Aorta (tissue), 4 donors: Measurements from ENCODE around the gene KHSRP. TPM values are rescaled to one million over a fixed set of nuclear protein-coding genes. Genes with fewer than 3 reads are reported as not detected.

Experiments
- microRNA-seq, 2 donors: library from miRNA; unstranded; fragments of <30 nt; microRNA quantifications; one replicate each; pipeline ENCODE4 v1.2.0, GENCODE V29; 2020
- polyA plus RNA-seq, 2 donors: library from polyadenylated mRNA; stranded (reverse); fragments of 200-250 nt; gene quantifications; one replicate each; pipeline ENCODE4 v1.2.3, GENCODE V29; 2013
- total RNA-seq, 2 donors: library from RNA; stranded (reverse); fragmentation: NEBNext Ultra II Directional; extraction: Animal tissue kit (Norgen Biotek cat#: 25700); gene quantifications; one replicate each; pipeline ENCODE4 v1.2.1, GENCODE V29; 2021
- donor health status: healthy with polysubstance abuse.
- donor health status: Bipolar disorder and iron deficiency.
- donor health status: DM: no; HTN: no; CAD: no.
- donor health status: DM: yes; HTN: yes; CAD: no.

The KHSRP gene
- total and polyA plus RNA-seq, 4 donors, result 69.7 to 151 (median 109) TPM

Small RNA genes lying within 50 kb of the gene (microRNA-seq; reads per million reads assigned to microRNA genes)
- gene MIR3940 (6.0 to 6.6 reads per million in 2 donors), gene MIR6790 (0 reads per million in 2 donors), gene MIR6885 (0 to 5.4 reads per million in 2 donors)

Other genes starting within 250 kb of the KHSRP start
- 10 to 100 TPM; 54.8 to 55.5 TPM for gene MLLT1, start 144.8 kb downstream of the KHSRP start, total RNA-seq
- gene MLLT1, start 144.8 kb downstream of the KHSRP start, polyA plus RNA-seq, result 10 to 100 TPM; 14.9 to 34.3 TPM
- gene ACER1, start 91.2 kb downstream of the KHSRP start, total RNA-seq, result not detected
- under 1 TPM in 1 of 2 donors, not detected in 1; 0.10 TPM for gene ACER1, start 91.2 kb downstream of the KHSRP start, polyA plus RNA-seq
- 10 to 100 TPM; 46.7 to 47.8 TPM for gene CLPP, start 63.3 kb downstream of the KHSRP start, total RNA-seq
- gene CLPP, start 63.3 kb downstream of the KHSRP start, polyA plus RNA-seq, result 10 to 100 TPM; 44.8 to 52.9 TPM
- 10 to 100 TPM; 36.5 to 44.6 TPM for gene ALKBH7, start 52.0 kb downstream of the KHSRP start, total RNA-seq
- 100 to 1,000 TPM in 1 of 2 donors, 10 to 100 TPM in 1; 87.5 to 124 TPM for gene ALKBH7, start 52.0 kb downstream of the KHSRP start, polyA plus RNA-seq
- gene PSPN, start 48.9 kb downstream of the KHSRP start, total RNA-seq, result 1 to 10 TPM; 1.0 to 2.2 TPM
- 1 to 10 TPM in 1 of 2 donors, under 1 TPM in 1; 0.95 to 1.1 TPM for gene PSPN, start 48.9 kb downstream of the KHSRP start, polyA plus RNA-seq
- 10 to 100 TPM; 35.7 to 45.2 TPM for gene GTF2F1, start 31.6 kb downstream of the KHSRP start, total RNA-seq
- gene GTF2F1, start 31.6 kb downstream of the KHSRP start, polyA plus RNA-seq, result 10 to 100 TPM; 41.7 to 59.4 TPM
- gene SLC25A41, start 9.0 kb upstream of the KHSRP start, total RNA-seq, result under 1 TPM in 1 of 2 donors, not detected in 1; 0.23 TPM
- gene SLC25A41, start 9.0 kb upstream of the KHSRP start, polyA plus RNA-seq, result 1 to 10 TPM in 1 of 2 donors, not detected in 1; 1.8 TPM
- 10 to 100 TPM; 52.8 to 59.0 TPM for gene SLC25A23, start 35.0 kb upstream of the KHSRP start, total RNA-seq
- gene SLC25A23, start 35.0 kb upstream of the KHSRP start, polyA plus RNA-seq, result 10 to 100 TPM; 37.9 to 48.1 TPM
- gene CRB3, start 39.5 kb upstream of the KHSRP start, total RNA-seq, result not detected
- gene CRB3, start 39.5 kb upstream of the KHSRP start, polyA plus RNA-seq, result 10 to 100 TPM in 1 of 2 donors, under 1 TPM in 1; 0.38 to 13.9 TPM
- 1 to 10 TPM; 3.9 to 7.6 TPM for gene DENND1C, start 57.0 kb upstream of the KHSRP start, total RNA-seq
- gene DENND1C, start 57.0 kb upstream of the KHSRP start, polyA plus RNA-seq, result 1 to 10 TPM in 1 of 2 donors, under 1 TPM in 1; 0.20 to 1.9 TPM
- gene TUBB4A, start 77.5 kb upstream of the KHSRP start, total RNA-seq, result under 1 TPM; 0.68 to 0.90 TPM
- gene TUBB4A, start 77.5 kb upstream of the KHSRP start, polyA plus RNA-seq, result not detected
- gene TNFSF9, start 106.2 kb upstream of the KHSRP start, total RNA-seq, result 1 to 10 TPM; 1.2 to 1.6 TPM
- gene TNFSF9, start 106.2 kb upstream of the KHSRP start, polyA plus RNA-seq, result not detected
- gene CD70, start 166.3 kb upstream of the KHSRP start, total RNA-seq, result under 1 TPM in 1 of 2 donors, not detected in 1; 0.42 TPM
- gene CD70, start 166.3 kb upstream of the KHSRP start, polyA plus RNA-seq, result not detected
- 10 to 100 TPM in 1 of 2 donors, 1 to 10 TPM in 1; 6.9 to 36.8 TPM for gene TNFSF14, start 245.3 kb upstream of the KHSRP start, total RNA-seq
- under 1 TPM in 1 of 2 donors, not detected in 1; 0.13 TPM for gene TNFSF14, start 245.3 kb upstream of the KHSRP start, polyA plus RNA-seq